Smooth muscle cell (in vitro differentiated cells): ENCODE data around the gene HIPK2. TPM values are rescaled to one million over a fixed set of nuclear protein-coding genes. Genes with fewer than 3 reads are reported as not detected.

Source experiments
- DNase-seq: peaks from one replicate; lab custom pipeline; 2025; ENCODE audit not compliant: unreplicated experiment; lab: John Stamatoyannopoulos, UW
- H2AFZ ChIP-seq: fragments of 200-600 bp; sonication (generic); 2 replicates; pipeline ENCODE4 v1.6.0; 2016; ENCODE audit warnings: antibody characterized with exemption, low read depth, mild to moderate bottlenecking
- H3F3A ChIP-seq: fragments of 200-600 bp; sonication (generic); 2 replicates; pipeline ENCODE4 v1.6.0; 2017; ENCODE audit warnings: antibody characterized with exemption, low read depth
- H3K27ac ChIP-seq: fragments of 200-600 bp; sonication (generic); 2 replicates; pipeline ENCODE4 v1.5.1; 2016; ENCODE audit warnings: low read depth, mild to moderate bottlenecking
- H3K27me3 ChIP-seq: fragments of 200-600 bp; sonication (generic); 2 replicates; pipeline ENCODE4 v1.6.1; 2016; ENCODE audit warnings: low read depth, mild to moderate bottlenecking
- H3K36me3 ChIP-seq: fragments of 200-600 bp; sonication (generic); 2 replicates; pipeline ENCODE4 v1.5.1; 2016; ENCODE audit warnings: low read depth
- H3K4me1 ChIP-seq: fragments of 200-600 bp; sonication (generic); 2 replicates; pipeline ENCODE4 v1.5.1; 2016; ENCODE audit warnings: low read depth
- H3K4me2 ChIP-seq: fragments of 200-600 bp; sonication (generic); 2 replicates; pipeline ENCODE4 v1.6.0; 2016; ENCODE audit warnings: mild to moderate bottlenecking
- H3K4me3 ChIP-seq: fragments of 200-600 bp; sonication (generic); 2 replicates; pipeline ENCODE4 v1.5.1; 2016; ENCODE audit warnings: mild to moderate bottlenecking
- H3K79me2 ChIP-seq: fragments of 200-600 bp; sonication (generic); 2 replicates; pipeline ENCODE4 v1.6.0; 2016; ENCODE audit warnings: low read depth, mild to moderate bottlenecking
- H3K9ac ChIP-seq: fragments of 200-600 bp; sonication (generic); 2 replicates; pipeline ENCODE4 v1.6.0; 2016; ENCODE audit warnings: low read depth
- H3K9me3 ChIP-seq: fragments of 200-600 bp; sonication (generic); replicated peaks from 2 replicates; pipeline ENCODE4 v1.5.1; 2016; ENCODE audit warnings: low read depth
- H4K20me1 ChIP-seq: fragments of 200-600 bp; sonication (generic); 2 replicates; pipeline ENCODE4 v1.6.0; 2016; ENCODE audit warnings: low read depth
- CTCF ChIP-seq: fragments of 200-600 bp; sonication (generic); IDR thresholded peaks from 2 replicates; pipeline ENCODE4 v1.5.1; 2017; ENCODE audit warnings: borderline replicate concordance, mild to moderate bottlenecking, antibody characterized with exemption; ENCODE audit not compliant: insufficient read depth, poor library complexity, severe bottlenecking
- WGBS: methylation state at CpG from one replicate; pipeline ENCODE4 v1.1.7; 2016; ENCODE audit warnings: low lambda C conversion rate; 5-methylcytosine and 5-hydroxymethylcytosine counted together
- polyA plus RNA-seq: library from polyadenylated mRNA; unstranded; fragments of >200 nt; fragmentation: Nextera tagmentation; extraction: Ambion mirVana; gene quantifications from 2 replicates; pipeline ENCODE4 v1.2.1, GENCODE V29; 2016
- total RNA-seq: library from RNA; depleted of rRNA; stranded (reverse); fragments of >200 nt; gene quantifications from 2 replicates; pipeline ENCODE4 v1.2.3, GENCODE V29; 2014

Gene HIPK2
- total and polyA plus RNA-seq, 2 experiments from 2014 or later = 3.0 to 11.2 TPM

GRCh38 chr7:139540203-139540602 lies 237.6 kb downstream of the HIPK2 start:
- 76% methylated on average over 12 of the region's 12 CpGs for WGBS
- Histone ChIP-seq H3F3A (no peaks in the 10 kb centered on the region), H2AFZ (no peak overlapping the region), H3K4me1 (peaks cover 5% of the 10 kb centered on the region), H4K20me1 (no peaks in the 10 kb centered on the region), H3K4me3 (no peak overlapping the region), H3K4me2 (no peak overlapping the region), H3K27ac (no peak overlapping the region), H3K36me3 (no peaks in the 10 kb centered on the region), H3K79me2 (no peaks in the 10 kb centered on the region), H3K9ac (no peak overlapping the region), H3K9me3 (no peaks in the 10 kb centered on the region), H3K27me3 (peaks cover 3% of the 10 kb centered on the region)
- no peak for TF ChIP-seq CTCF
- DNase-seq = no peak

- no peak overlapping the region for H2AFZ ChIP-seq
- no peak for DNase-seq
- H3K9me3 ChIP-seq = no peaks in the 10 kb centered on the region
- H3K4me1 ChIP-seq = peaks cover 5% of the 10 kb centered on the region
- 94% methylated on average over 8 of the region's 8 CpGs for WGBS
- H4K20me1 ChIP-seq = no peaks in the 10 kb centered on the region
- H3K4me3 ChIP-seq = no peak overlapping the region
- H3F3A ChIP-seq = no peaks in the 10 kb centered on the region
- H3K27ac ChIP-seq = no peak overlapping the region
- H3K27me3 ChIP-seq = peaks cover 3% of the 10 kb centered on the region
- no peak overlapping the region for H3K9ac ChIP-seq
- no peaks in the 10 kb centered on the region for H3K36me3 ChIP-seq
- no peak overlapping the region for H3K4me2 ChIP-seq
- no peak for TF ChIP-seq CTCF
- H3K79me2 ChIP-seq = no peaks in the 10 kb centered on the region
Measured at GRCh38 chr7:139538881-139539635, 238.7 kb downstream of the HIPK2 start.

- H3K27ac ChIP-seq = no peak overlapping the region
- no peaks in the 10 kb centered on the region for H3K27me3 ChIP-seq
- H3K36me3 ChIP-seq = no peaks in the 10 kb centered on the region
- H2AFZ ChIP-seq = no peak overlapping the region
- H3F3A ChIP-seq = no peaks in the 10 kb centered on the region
- no peak for TF ChIP-seq CTCF
- H3K9ac ChIP-seq = no peak overlapping the region
- 98% methylated on average over 8 of the region's 8 CpGs for WGBS
- H3K79me2 ChIP-seq = no peaks in the 10 kb centered on the region
- H4K20me1 ChIP-seq = no peaks in the 10 kb centered on the region
- DNase-seq = no peak
- H3K4me2 ChIP-seq = no peak overlapping the region
- no peaks in the 10 kb centered on the region for H3K9me3 ChIP-seq
- no peak overlapping the region for H3K4me3 ChIP-seq
- no peaks in the 10 kb centered on the region for H3K4me1 ChIP-seq
Measured at GRCh38 chr7:139536152-139536551, 241.6 kb downstream of the HIPK2 start.
